ENCODE data around the gene FMNL2. TPM values are rescaled to one million over a fixed set of nuclear protein-coding genes. Genes with fewer than 3 reads are reported as not detected.

FMNL2 gene
- total and polyA plus RNA-seq, 2 of the 4 experiments (the other 2 are of a cell fraction) = 10.9 to 11.4 TPM

GRCh38 chr2:152617456-152618192 lies 282.6 kb downstream of the FMNL2 start:
- intact Hi-C loops (cut with micrococcal nuclease) (no loop called here), dilution Hi-C loops (cut with HindIII; ENCODE audit: low sequenced_read_pairs, unreplicated experiment) (no loop called here), in situ Hi-C loops (cut with MboI; ENCODE audit: low sequenced_read_pairs) (no loop called here)
- Histone ChIP-seq H3K4me1 (ENCODE audit: control insufficient read depth, insufficient read depth, low read length) (no peaks in the 10 kb centered on the region; the same call in none of the 2 replicates), H3K23ac (ENCODE audit: low read depth, low read length) (no peak overlapping the region), H4K8ac (ENCODE audit: low read depth in 2 of 2, low read length in 2 of 2) (no peak overlapping the region), H3K18ac (ENCODE audit: low read depth, low read length) (no peak overlapping the region), H2AK9ac (replicated peaks; ENCODE audit: low read depth, low read length, poor library complexity) (no peak overlapping the region), H2AK5ac (ENCODE audit: low read depth, low read length) (no peak overlapping the region), H2BK5ac (ENCODE audit: low read depth, low read length, poor library complexity, severe bottlenecking) (no peak overlapping the region), H2AFZ (replicated peaks; ENCODE audit: low read length, poor library complexity) (no peak overlapping the region), H3K4me2 (ENCODE audit: low read depth, low read length) (no peak overlapping the region), H3K9me1 (ENCODE audit: insufficient read depth, low read length) (no peaks in the 10 kb centered on the region; the same call in 1 of the 2 replicates), H3K79me1 (ENCODE audit: low read depth in 1 of 2, low read length in 2 of 2) (no peaks in the 10 kb centered on the region), H2BK20ac (ENCODE audit: low read depth, low read length) (no peak overlapping the region), H3K4ac (ENCODE audit: low read depth, low read length) (no peak overlapping the region), H3K27me3 (ENCODE audit: control insufficient read depth, insufficient read depth, low read length) (no peaks in the 10 kb centered on the region), H4K20me1 (ENCODE audit: insufficient read depth, low read length) (no peaks in the 10 kb centered on the region), H2BK120ac (ENCODE audit: low read depth, low read length) (no peak overlapping the region), H3K9ac (ENCODE audit: low read depth, low read length) (no peak overlapping the region), H4K5ac (ENCODE audit: low read depth, low read length) (no peak overlapping the region), H3K36me3 (ENCODE audit: control insufficient read depth, insufficient read depth, low read length) (peaks cover 15% of the 10 kb centered on the region), H2BK15ac (ENCODE audit: low read depth, low read length) (no peak overlapping the region), H3K14ac (replicated peaks; ENCODE audit: low read depth, low read length) (no peak overlapping the region), H3K27ac (ENCODE audit: insufficient read depth, low read length) (no peak overlapping the region), H3K56ac (ENCODE audit: extremely low read depth, insufficient read depth, low read length) (no peak overlapping the region), H3K4me3 (ENCODE audit: insufficient read depth, low read depth, low read length) (no peak overlapping the region), H4K91ac (ENCODE audit: insufficient read depth, low read depth, low read length) (no peak overlapping the region), H3K9me3 (ENCODE audit: control insufficient read depth, insufficient read depth, low read length) (no peaks in the 10 kb centered on the region)
- POLR2A ChIA-PET (ENCODE audit: unreplicated experiment) = no interaction called here
- peak; percentile 24 for ATAC-seq (ENCODE audit: low read depth)
- TF ChIP-seq RAD21 (IDR thresholded peaks at IDR 0.05; ENCODE audit: low read length) = no peak
- no peak for TF ChIP-seq MAZ (IDR thresholded peaks at IDR 0.05; ENCODE audit: borderline replicate concordance, low read depth, low read length)
- no peak for TF ChIP-seq RCOR1 (IDR thresholded peaks at IDR 0.05; ENCODE audit: insufficient replicate concordance, low read length)
- TF ChIP-seq BHLHE40 (IDR thresholded peaks at IDR 0.05; ENCODE audit: low read depth, low read length) = no peak
- no peak for TF ChIP-seq NFE2L2 (IDR thresholded peaks at IDR 0.05; ENCODE audit: low read depth, low read length)
- TF ChIP-seq CTCF (conservative IDR thresholded peaks at IDR 0.05; ENCODE audit: low read depth, low read length) = no peak
- TF ChIP-seq SMC3 (IDR thresholded peaks at IDR 0.05; ENCODE audit: low read depth, low read length) = no peak
- TF ChIP-seq FOS (IDR thresholded peaks at IDR 0.05; ENCODE audit: low read depth, low read length) = no peak
- TF ChIP-seq MXI1 (IDR thresholded peaks at IDR 0.05; ENCODE audit: borderline replicate concordance, low read depth, low read length) = no peak
- no peak for TF ChIP-seq USF2 (IDR thresholded peaks at IDR 0.05; ENCODE audit: low read depth, low read length)
- TF ChIP-seq CHD1 (IDR thresholded peaks at IDR 0.05; ENCODE audit: low read depth, low read length) = no peak
- TF ChIP-seq MAFK (IDR thresholded peaks at IDR 0.05; ENCODE audit: low read depth, low read length) = no peak
- TF ChIP-seq ELK1 (IDR thresholded peaks at IDR 0.05; ENCODE audit: borderline replicate concordance, low read depth, low read length) = no peak
- no peak for TF ChIP-seq POLR2A (IDR thresholded peaks at IDR 0.05; ENCODE audit: low read depth, low read length)
- no peak for TF ChIP-seq RFX5 (IDR thresholded peaks at IDR 0.05; ENCODE audit: low read depth, low read length)
- no peak for TF ChIP-seq CEBPB (IDR thresholded peaks at IDR 0.05; ENCODE audit: low read depth, low read length)
- no CpG with 5 or more reads among the region's 4 CpGs for WGBS, 2 experiments (ENCODE audit: extremely low coverage in 2 of 2, insufficient read length in 1 of 2)
- peak; percentile 17 for DNase-seq
- no TSS peak for BruUV-seq (replicated peaks)
- CTCF ChIA-PET = interaction anchor here (1.3 kb wide), 1 partner anchor 10 kb away, joined by 4 read pairs; no protein-coding TSS in a partner anchor

All from IMR-90 (cell line).